ENCODE measurements around the gene GAPDHS.
A peak's percentile ranks its signal among the peaks of the same experiment; 100 is the strongest.

The GAPDHS gene

GRCh38 chr19:35508129-35508528 is 25.1 kb upstream of the GAPDHS start:
- H3K27ac ChIP-seq (ENCODE audit: low read length), result no peak overlapping the region
- DNase-seq (no peak), ATAC-seq (ENCODE audit: insufficient read depth, low read depth) (no peak)
- H3K9ac ChIP-seq (ENCODE audit: low read depth, low read length), result no peak overlapping the region
- TF ChIP-seq EZH2 (IDR thresholded peaks at IDR 0.05; ENCODE audit: borderline replicate concordance, low read depth, low read length, severe bottlenecking) (no peak), CTCF (IDR thresholded peaks at IDR 0.05; ENCODE audit: borderline replicate concordance, extremely low read depth, low read length, poor library complexity, severe bottlenecking) (no peak)
- H2AFZ ChIP-seq (ENCODE audit: low read depth, low read length), result no peak overlapping the region
- no peak overlapping the region for H3K4me3 ChIP-seq (ENCODE audit: low read depth in 1 of 2, low read length in 2 of 2)
- H3K36me3 ChIP-seq (ENCODE audit: insufficient read depth, low read length), result no peaks in the 10 kb centered on the region
- no peaks in the 10 kb centered on the region for H3K4me1 ChIP-seq (ENCODE audit: insufficient read depth, low read length)
- H3K4me2 ChIP-seq (ENCODE audit: insufficient read depth, low read length), result no peak overlapping the region
- peaks cover 45% of the 10 kb centered on the region for H3K27me3 ChIP-seq (ENCODE audit: insufficient read depth, low read length, poor library complexity)
- no peaks in the 10 kb centered on the region for H3K9me3 ChIP-seq (ENCODE audit: insufficient read depth, low read length, severe bottlenecking)
- no peaks in the 10 kb centered on the region; the same call in 1 of the 2 replicates for H4K20me1 ChIP-seq (ENCODE audit: insufficient read depth, low read length)
- H3K79me2 ChIP-seq (ENCODE audit: insufficient read depth, low read length), result no peaks in the 10 kb centered on the region

- no peaks in the 10 kb centered on the region for H3K4me1 ChIP-seq (ENCODE audit: insufficient read depth, low read length)
Measured at GRCh38 chr19:35509018-35509652, 24.1 kb upstream of the GAPDHS start.

GRCh38 chr19:35509861-35510625 is 23.2 kb upstream of the GAPDHS start:
- Histone ChIP-seq H3K27me3 (ENCODE audit: insufficient read depth, low read length, poor library complexity) (peaks cover 45% of the 10 kb centered on the region), H3K9me3 (ENCODE audit: insufficient read depth, low read length, severe bottlenecking) (no peaks in the 10 kb centered on the region), H3K27ac (ENCODE audit: low read length) (no peak overlapping the region), H3K4me1 (ENCODE audit: insufficient read depth, low read length) (no peaks in the 10 kb centered on the region), H3K36me3 (ENCODE audit: insufficient read depth, low read length) (no peaks in the 10 kb centered on the region), H3K4me2 (ENCODE audit: insufficient read depth, low read length) (no peak overlapping the region), H3K9ac (ENCODE audit: low read depth, low read length) (no peak overlapping the region), H4K20me1 (ENCODE audit: insufficient read depth, low read length) (no peaks in the 10 kb centered on the region; the same call in 1 of the 2 replicates), H3K4me3 (ENCODE audit: low read depth in 1 of 2, low read length in 2 of 2) (no peak overlapping the region), H2AFZ (ENCODE audit: low read depth, low read length) (no peak overlapping the region), H3K79me2 (ENCODE audit: insufficient read depth, low read length) (no peaks in the 10 kb centered on the region)
- peak; percentile 84 for ATAC-seq (ENCODE audit: insufficient read depth, low read depth)
- DNase-seq, result peak; percentile 59
- TF ChIP-seq CTCF (IDR thresholded peaks at IDR 0.05; ENCODE audit: borderline replicate concordance, extremely low read depth, low read length, poor library complexity, severe bottlenecking) (peak; percentile 91), EZH2 (IDR thresholded peaks at IDR 0.05; ENCODE audit: borderline replicate concordance, low read depth, low read length, severe bottlenecking) (no peak)

More at GRCh38 chr19:35509018-35509652, 24.1 kb upstream of the GAPDHS start:
- H3K36me3 ChIP-seq (ENCODE audit: insufficient read depth, low read length), result no peaks in the 10 kb centered on the region
- no peaks in the 10 kb centered on the region for H3K79me2 ChIP-seq (ENCODE audit: insufficient read depth, low read length)
- peaks cover 45% of the 10 kb centered on the region for H3K27me3 ChIP-seq (ENCODE audit: insufficient read depth, low read length, poor library complexity)
- H2AFZ ChIP-seq (ENCODE audit: low read depth, low read length), result no peak overlapping the region
- H3K4me2 ChIP-seq (ENCODE audit: insufficient read depth, low read length), result no peak overlapping the region
- no peak for DNase-seq
- no peak overlapping the region for H3K4me3 ChIP-seq (ENCODE audit: low read depth in 1 of 2, low read length in 2 of 2)
- H3K9ac ChIP-seq (ENCODE audit: low read depth, low read length), result no peak overlapping the region
- H3K27ac ChIP-seq (ENCODE audit: low read length), result no peak overlapping the region
- ATAC-seq (ENCODE audit: insufficient read depth, low read depth), result no peak
- H4K20me1 ChIP-seq (ENCODE audit: insufficient read depth, low read length), result no peaks in the 10 kb centered on the region; the same call in 1 of the 2 replicates
- H3K9me3 ChIP-seq (ENCODE audit: insufficient read depth, low read length, severe bottlenecking), result no peaks in the 10 kb centered on the region
- TF ChIP-seq EZH2 (IDR thresholded peaks at IDR 0.05; ENCODE audit: borderline replicate concordance, low read depth, low read length, severe bottlenecking), result no peak
- TF ChIP-seq CTCF (IDR thresholded peaks at IDR 0.05; ENCODE audit: borderline replicate concordance, extremely low read depth, low read length, poor library complexity, severe bottlenecking), result no peak
